ENCODE results near the gene LUM. TPM values are rescaled to one million over a fixed set of nuclear protein-coding genes. Genes with fewer than 3 reads are reported as not detected.
A peak's percentile ranks its signal among the peaks of the same experiment; 100 is the strongest.

Gene LUM
- total RNA-seq, 1 experiment from 2014 or later: 0.23 TPM

DNA sequence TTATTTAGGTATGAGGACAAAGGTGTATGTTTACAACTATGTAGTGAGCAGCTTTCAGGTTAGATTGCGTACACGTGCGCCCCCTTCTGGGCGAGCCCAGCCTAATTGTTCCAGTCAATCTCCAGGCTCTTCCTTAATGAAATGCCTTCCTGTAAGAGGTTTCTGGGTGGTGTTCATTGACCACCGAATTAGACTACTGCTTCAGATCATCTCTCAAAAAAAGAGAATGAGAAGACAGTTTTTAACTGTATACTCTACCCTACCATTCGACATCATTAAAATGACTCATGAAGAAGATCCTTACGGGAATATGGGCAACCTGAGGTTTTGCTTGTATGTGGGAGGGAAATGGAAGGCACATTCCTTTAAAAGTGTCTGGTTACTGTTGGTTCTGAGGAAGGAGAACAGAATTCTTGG is 2.1 kb downstream of the LUM start:
- ChIA-PET CTCF (no interaction called here), POLR2A (no interaction called here)
- DNase-seq (ENCODE audit: low read depth, low spot score) (peak; percentile 15), ATAC-seq (no peak)
- Histone ChIP-seq H3K9me3 (ENCODE audit: control insufficient read depth, insufficient read depth, low read depth, low read length) (no peaks in the 10 kb centered on the region), H3K27ac (ENCODE audit: low read length) (no peak overlapping the region), H3K27me3 (ENCODE audit: control insufficient read depth, insufficient read depth, low read length) (no peaks in the 10 kb centered on the region), H3K4me1 (ENCODE audit: control insufficient read depth, insufficient read depth, low read length) (no peaks in the 10 kb centered on the region), H3K4me3 (ENCODE audit: low read depth in 2 of 2, low read length in 2 of 2) (no peak overlapping the region), H3K36me3 (ENCODE audit: control insufficient read depth, insufficient read depth, low read length) (no peaks in the 10 kb centered on the region; the same call in 1 of the 2 replicates)
- no TSS peak for BruUV-seq (replicated peaks)
- intact Hi-C loops (cut with micrococcal nuclease; ENCODE audit: unreplicated experiment): loop anchor here (2.0 kb wide), 1 partner anchor 130 kb away; no protein-coding TSS in a partner anchor
- TF ChIP-seq, protein P1, sequence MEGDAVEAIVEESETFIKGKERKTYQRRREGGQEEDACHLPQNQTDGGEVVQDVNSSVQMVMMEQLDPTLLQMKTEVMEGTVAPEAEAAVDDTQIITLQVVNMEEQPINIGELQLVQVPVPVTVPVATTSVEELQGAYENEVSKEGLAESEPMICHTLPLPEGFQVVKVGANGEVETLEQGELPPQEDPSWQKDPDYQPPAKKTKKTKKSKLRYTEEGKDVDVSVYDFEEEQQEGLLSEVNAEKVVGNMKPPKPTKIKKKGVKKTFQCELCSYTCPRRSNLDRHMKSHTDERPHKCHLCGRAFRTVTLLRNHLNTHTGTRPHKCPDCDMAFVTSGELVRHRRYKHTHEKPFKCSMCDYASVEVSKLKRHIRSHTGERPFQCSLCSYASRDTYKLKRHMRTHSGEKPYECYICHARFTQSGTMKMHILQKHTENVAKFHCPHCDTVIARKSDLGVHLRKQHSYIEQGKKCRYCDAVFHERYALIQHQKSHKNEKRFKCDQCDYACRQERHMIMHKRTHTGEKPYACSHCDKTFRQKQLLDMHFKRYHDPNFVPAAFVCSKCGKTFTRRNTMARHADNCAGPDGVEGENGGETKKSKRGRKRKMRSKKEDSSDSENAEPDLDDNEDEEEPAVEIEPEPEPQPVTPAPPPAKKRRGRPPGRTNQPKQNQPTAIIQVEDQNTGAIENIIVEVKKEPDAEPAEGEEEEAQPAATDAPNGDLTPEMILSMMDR (IDR thresholded peaks at IDR 0.05): peak; percentile 71
- no peak for TF ChIP-seq SIN3A (IDR thresholded peaks at IDR 0.05; ENCODE audit: borderline replicate concordance, insufficient read depth, low read depth, low read length)
- in situ Hi-C loops (cut with HindIII; ENCODE audit: low pct_unique_long_range_greater_than_20kb, low sequenced_read_pairs): no loop called here

DNA sequence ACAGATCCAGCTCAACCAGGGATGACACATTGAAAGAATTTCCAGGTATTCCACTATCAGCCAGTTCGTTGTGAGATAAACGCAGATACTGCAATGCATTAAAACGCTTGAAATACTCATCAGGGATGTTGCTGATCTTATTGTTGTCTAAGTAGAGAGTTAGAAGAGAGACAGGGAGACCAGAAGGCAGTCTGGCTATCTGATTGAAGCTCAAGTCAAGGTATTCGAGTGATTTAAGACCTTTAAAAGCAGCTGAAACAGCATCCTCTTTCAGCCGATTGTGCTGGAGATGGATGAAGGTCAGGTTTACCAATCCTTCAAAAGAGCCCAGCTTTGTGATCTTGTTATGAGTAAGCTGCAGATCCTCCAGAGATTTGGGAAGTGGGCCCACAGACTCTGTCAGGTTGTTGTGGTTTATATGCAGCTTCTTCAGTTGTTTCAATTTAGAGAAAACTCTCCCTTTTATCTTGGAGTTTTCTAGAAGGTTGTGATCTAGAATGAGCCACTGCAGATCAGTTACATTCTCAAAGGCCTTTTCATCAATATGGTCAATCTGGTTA is 3.0 kb downstream of the LUM start:
- BruUV-seq (replicated peaks): no TSS peak
- intact Hi-C loops (cut with micrococcal nuclease; ENCODE audit: unreplicated experiment) (loop anchor here (2.0 kb wide), 1 partner anchor 129 kb away; no protein-coding TSS in a partner anchor), in situ Hi-C loops (cut with HindIII; ENCODE audit: low pct_unique_long_range_greater_than_20kb, low sequenced_read_pairs) (no loop called here)
- ATAC-seq (no peak), DNase-seq (ENCODE audit: low read depth, low spot score) (no peak)
- Histone ChIP-seq H3K4me3 (ENCODE audit: low read depth in 2 of 2, low read length in 2 of 2) (no peak overlapping the region), H3K9me3 (ENCODE audit: control insufficient read depth, insufficient read depth, low read depth, low read length) (no peaks in the 10 kb centered on the region), H3K27me3 (ENCODE audit: control insufficient read depth, insufficient read depth, low read length) (no peaks in the 10 kb centered on the region), H3K4me1 (ENCODE audit: control insufficient read depth, insufficient read depth, low read length) (no peaks in the 10 kb centered on the region), H3K27ac (ENCODE audit: low read length) (no peak overlapping the region), H3K36me3 (ENCODE audit: control insufficient read depth, insufficient read depth, low read length) (no peaks in the 10 kb centered on the region; the same call in 1 of the 2 replicates)
- TF ChIP-seq, protein P1 (IDR thresholded peaks at IDR 0.05): no peak
- TF ChIP-seq TCF7L2 (IDR thresholded peaks at IDR 0.05; ENCODE audit: low read depth, low read length): no peak
- no peak for TF ChIP-seq SIN3A (IDR thresholded peaks at IDR 0.05; ENCODE audit: borderline replicate concordance, insufficient read depth, low read depth, low read length)
- TF ChIP-seq, protein P2, sequence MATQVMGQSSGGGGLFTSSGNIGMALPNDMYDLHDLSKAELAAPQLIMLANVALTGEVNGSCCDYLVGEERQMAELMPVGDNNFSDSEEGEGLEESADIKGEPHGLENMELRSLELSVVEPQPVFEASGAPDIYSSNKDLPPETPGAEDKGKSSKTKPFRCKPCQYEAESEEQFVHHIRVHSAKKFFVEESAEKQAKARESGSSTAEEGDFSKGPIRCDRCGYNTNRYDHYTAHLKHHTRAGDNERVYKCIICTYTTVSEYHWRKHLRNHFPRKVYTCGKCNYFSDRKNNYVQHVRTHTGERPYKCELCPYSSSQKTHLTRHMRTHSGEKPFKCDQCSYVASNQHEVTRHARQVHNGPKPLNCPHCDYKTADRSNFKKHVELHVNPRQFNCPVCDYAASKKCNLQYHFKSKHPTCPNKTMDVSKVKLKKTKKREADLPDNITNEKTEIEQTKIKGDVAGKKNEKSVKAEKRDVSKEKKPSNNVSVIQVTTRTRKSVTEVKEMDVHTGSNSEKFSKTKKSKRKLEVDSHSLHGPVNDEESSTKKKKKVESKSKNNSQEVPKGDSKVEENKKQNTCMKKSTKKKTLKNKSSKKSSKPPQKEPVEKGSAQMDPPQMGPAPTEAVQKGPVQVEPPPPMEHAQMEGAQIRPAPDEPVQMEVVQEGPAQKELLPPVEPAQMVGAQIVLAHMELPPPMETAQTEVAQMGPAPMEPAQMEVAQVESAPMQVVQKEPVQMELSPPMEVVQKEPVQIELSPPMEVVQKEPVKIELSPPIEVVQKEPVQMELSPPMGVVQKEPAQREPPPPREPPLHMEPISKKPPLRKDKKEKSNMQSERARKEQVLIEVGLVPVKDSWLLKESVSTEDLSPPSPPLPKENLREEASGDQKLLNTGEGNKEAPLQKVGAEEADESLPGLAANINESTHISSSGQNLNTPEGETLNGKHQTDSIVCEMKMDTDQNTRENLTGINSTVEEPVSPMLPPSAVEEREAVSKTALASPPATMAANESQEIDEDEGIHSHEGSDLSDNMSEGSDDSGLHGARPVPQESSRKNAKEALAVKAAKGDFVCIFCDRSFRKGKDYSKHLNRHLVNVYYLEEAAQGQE (IDR thresholded peaks at IDR 0.05; ENCODE audit: insufficient read depth in 1 of 2, low read depth in 2 of 2, low read length in 1 of 2): no peak
- ChIA-PET CTCF (no interaction called here), POLR2A (no interaction called here)

Measured in Panc1 (cell line).